Measurements from ENCODE around the gene FAM174B.

GRCh38 chr15:92646216-92646615 is 9.4 kb downstream of the FAM174B start:
- TF ChIP-seq CTCF (IDR thresholded peaks at IDR 0.05; ENCODE audit: low read depth, low read length, missing input control): no peak
- TF ChIP-seq TAF1 (conservative IDR thresholded peaks at IDR 0.05): no peak
- TF ChIP-seq FOXA1 (IDR thresholded peaks at IDR 0.05): no peak
- TF ChIP-seq RAD21 (IDR thresholded peaks at IDR 0.05): no peak
- TF ChIP-seq ZBTB33 (IDR thresholded peaks at IDR 0.05): no peak
- TF ChIP-seq REST (IDR thresholded peaks at IDR 0.05): no peak
- TF ChIP-seq, protein P1, sequence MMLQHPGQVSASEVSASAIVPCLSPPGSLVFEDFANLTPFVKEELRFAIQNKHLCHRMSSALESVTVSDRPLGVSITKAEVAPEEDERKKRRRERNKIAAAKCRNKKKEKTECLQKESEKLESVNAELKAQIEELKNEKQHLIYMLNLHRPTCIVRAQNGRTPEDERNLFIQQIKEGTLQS (IDR thresholded peaks at IDR 0.05): no peak
- TF ChIP-seq GABPA (IDR thresholded peaks at IDR 0.05 in 1 of 2, conservative IDR thresholded peaks at IDR 0.05 in 1 of 2): no peak
- TF ChIP-seq EGR1 (IDR thresholded peaks at IDR 0.05; ENCODE audit: low read depth in 2 of 2): no peak
- TF ChIP-seq, protein P2, sequence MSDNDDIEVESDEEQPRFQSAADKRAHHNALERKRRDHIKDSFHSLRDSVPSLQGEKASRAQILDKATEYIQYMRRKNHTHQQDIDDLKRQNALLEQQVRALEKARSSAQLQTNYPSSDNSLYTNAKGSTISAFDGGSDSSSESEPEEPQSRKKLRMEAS (IDR thresholded peaks at IDR 0.05): no peak
- no peak for TF ChIP-seq NR2F2 (IDR thresholded peaks at IDR 0.05)
- no peak for TF ChIP-seq HNF4A (conservative IDR thresholded peaks at IDR 0.05)
- no peak for TF ChIP-seq YY1 (IDR thresholded peaks at IDR 0.05)

Measured in liver (tissue), 3 donors.